Mononuclear cell (primary cell): ENCODE results near the gene TBKBP1. TPM values are rescaled to one million over a fixed set of nuclear protein-coding genes. Genes with fewer than 3 reads are reported as not detected.

Source experiments
- H3K27me3 ChIP-seq: 2 replicates; pipeline ENCODE4 v1.6.0; 2011; ENCODE audit warnings: low read length, control low read depth; ENCODE audit not compliant: insufficient read depth
- H3K4me1 ChIP-seq: 2 replicates; pipeline ENCODE4 v1.5.1; 2011; ENCODE audit warnings: mild to moderate bottlenecking, low read length, control low read depth; ENCODE audit not compliant: insufficient read depth
- H3K4me3 ChIP-seq: 2 replicates; pipeline ENCODE4 v1.5.1; 2011; ENCODE audit warnings: mild to moderate bottlenecking, low read length, moderate library complexity
- H3K9me3 ChIP-seq: 2 replicates; pipeline ENCODE4 v1.5.1; 2011; ENCODE audit warnings: low read depth, mild to moderate bottlenecking, control low read depth, low read length
- total RNA-seq: library from RNA; depleted of rRNA; stranded (reverse); fragments of >200 nt; gene quantifications from one replicate; pipeline ENCODE4 v1.2.3, GENCODE V29; 2012

The TBKBP1 gene, protein sequence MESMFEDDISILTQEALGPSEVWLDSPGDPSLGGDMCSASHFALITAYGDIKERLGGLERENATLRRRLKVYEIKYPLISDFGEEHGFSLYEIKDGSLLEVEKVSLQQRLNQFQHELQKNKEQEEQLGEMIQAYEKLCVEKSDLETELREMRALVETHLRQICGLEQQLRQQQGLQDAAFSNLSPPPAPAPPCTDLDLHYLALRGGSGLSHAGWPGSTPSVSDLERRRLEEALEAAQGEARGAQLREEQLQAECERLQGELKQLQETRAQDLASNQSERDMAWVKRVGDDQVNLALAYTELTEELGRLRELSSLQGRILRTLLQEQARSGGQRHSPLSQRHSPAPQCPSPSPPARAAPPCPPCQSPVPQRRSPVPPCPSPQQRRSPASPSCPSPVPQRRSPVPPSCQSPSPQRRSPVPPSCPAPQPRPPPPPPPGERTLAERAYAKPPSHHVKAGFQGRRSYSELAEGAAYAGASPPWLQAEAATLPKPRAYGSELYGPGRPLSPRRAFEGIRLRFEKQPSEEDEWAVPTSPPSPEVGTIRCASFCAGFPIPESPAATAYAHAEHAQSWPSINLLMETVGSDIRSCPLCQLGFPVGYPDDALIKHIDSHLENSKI
- total RNA-seq: 4.7 TPM

DNA sequence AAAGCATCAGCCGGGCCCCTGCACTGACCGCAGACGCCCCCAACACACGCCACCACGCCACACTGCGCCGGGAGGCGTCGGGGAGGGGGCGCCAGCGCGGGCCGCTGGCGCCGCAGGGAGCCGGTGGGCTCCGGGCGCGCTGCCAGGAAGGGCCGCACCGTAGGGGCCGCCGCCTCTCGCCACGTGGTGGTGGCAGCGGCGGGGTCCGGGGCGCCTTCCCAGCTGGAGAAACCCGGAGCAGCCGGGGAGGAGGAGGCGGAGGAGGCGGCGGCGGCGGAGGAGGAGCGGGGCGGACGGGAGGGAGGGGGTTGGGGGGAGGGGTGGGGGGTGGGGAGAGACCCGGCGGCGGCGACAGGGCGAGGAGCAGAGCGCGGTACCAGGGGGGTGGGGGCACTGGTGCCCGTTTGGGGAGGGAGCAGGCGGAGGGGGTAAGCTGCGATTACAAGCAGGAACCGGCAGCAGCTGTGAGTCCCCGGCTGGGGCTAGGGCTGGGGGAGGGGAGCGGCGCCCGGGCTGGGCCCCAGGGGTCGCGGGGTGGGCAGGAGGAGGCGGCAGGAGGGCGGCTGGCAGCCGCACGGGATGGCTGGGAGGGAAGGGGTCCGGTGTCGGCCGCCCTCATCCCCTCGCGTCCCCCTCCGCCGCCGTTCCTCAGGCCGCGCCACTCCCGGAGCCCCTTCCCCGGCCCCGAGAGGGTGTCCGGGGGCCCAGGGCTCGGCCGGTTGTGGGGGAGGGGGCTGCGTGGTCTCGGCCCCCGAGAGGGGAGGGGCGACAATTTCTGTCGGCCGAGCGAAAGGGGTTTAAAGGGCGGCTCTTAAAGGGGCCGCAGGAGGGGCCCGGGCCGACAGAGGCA is at the start of gene TBKBP1:
Gene TBKBP1 (plus strand): TSS at position 431 of the 850 bp plus-strand sequence. CDS start 1,952 bp downstream, outside the sequence.
- Histone ChIP-seq H3K4me3 (peak within 1 kb of the TSS; percentile 45), H3K27me3 (peaks cover 5% of the 10 kb centered on the region), H3K9me3 (no peaks in the 10 kb centered on the region), H3K4me1 (peaks cover 41% of the 10 kb centered on the region)

DNA sequence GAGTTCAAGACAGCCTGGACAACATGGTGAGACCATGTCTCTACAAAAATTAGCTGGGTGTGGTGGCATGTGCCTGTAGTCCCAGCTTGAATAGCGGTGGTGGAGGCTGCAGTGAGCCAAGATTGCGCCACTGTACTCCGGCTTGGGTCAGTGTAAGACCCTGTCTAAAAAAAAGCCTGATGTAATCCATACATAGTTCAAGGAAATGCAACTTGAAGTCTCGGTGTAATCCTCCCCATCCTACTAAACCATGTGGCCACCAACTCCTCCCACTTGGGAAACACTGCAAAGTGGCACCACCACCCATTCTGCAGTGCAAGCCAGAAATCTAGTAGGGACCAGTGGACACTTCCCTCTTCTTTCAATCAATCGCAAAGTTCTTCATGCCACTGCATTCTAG is 49.6 kb upstream of the TBKBP1 start:
- Histone ChIP-seq H3K4me3 (no peak overlapping the region), H3K27me3 (no peaks in the 10 kb centered on the region), H3K4me1 (peaks cover 56% of the 10 kb centered on the region), H3K9me3 (no peaks in the 10 kb centered on the region)

DNA sequence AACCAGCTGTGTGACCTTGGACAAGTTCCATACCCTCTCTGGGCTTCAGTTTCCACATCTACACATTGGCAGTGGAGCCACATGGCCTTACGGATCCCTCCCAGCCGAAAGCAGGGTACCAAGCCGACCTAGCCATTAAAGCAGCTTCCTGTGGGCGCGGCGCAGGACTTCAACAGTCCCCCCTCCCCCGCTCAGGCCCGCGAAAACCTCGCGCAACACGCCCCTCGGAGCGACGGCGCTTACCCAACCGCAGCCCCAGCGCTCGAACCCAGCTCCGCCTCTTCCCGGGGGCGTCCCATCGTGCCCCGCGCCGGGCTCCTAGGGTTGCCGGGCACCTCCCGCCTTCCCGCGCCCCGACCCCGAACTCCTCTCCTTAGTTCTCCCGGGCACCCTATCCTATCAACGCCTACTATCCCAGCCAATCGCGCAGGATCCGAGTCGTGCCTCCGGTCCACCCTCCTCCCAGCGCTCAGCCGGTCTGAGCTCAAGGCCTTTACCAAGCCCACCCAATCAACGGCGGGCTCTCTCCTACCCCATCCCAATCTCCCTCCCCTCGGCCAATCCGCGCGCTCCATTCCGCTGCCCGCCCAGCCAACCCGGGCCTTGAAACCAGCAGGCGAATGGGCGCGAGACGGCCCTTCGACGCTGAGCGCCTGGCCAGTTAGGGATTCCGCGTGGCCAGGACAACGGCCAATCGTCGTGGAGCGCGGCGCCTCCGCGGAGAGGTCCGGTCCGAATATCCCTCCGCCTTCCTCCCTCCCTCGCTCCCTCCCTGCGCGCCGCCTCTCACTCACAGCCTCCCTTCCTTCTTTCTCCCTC is 44.6 kb upstream of the TBKBP1 start, which contains the start of gene KPNB1:
Gene KPNB1 (plus strand): TSS at position 767 of the 819 bp plus-strand sequence. CDS start 326 bp downstream, outside the sequence.
- H3K4me3 ChIP-seq: peak within 1 kb of the TSS; percentile 72
- no peaks in the 10 kb centered on the region for H3K9me3 ChIP-seq
- H3K4me1 ChIP-seq: peaks cover 82% of the 10 kb centered on the region
- no peaks in the 10 kb centered on the region for H3K27me3 ChIP-seq

DNA sequence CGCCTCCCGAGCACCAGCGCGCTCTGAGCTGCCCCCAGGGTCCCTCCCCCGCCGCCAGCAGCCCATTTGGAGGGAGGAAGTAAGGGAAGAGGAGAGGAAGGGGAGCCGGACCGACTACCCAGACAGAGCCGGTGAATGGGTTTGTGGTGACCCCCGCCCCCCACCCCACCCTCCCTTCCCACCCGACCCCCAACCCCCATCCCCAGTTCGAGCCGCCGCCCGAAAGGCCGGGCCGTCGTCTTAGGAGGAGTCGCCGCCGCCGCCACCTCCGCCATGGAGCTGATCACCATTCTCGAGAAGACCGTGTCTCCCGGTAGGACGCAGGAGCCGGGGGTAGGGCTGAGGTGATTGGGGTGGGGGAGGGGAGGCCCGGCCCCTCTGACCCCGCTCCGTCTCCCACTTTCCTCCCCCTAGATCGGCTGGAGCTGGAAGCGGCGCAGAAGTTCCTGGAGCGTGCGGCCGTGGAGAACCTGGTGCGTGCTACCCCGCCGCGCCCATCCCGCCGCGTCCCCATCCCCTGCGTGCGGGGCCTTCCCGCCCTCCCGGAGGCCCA is 43.9 kb upstream of the TBKBP1 start:
- H3K9me3 ChIP-seq: no peaks in the 10 kb centered on the region
- no peaks in the 10 kb centered on the region for H3K27me3 ChIP-seq
- peak overlapping the region; percentile 72 for H3K4me3 ChIP-seq
- peaks cover 81% of the 10 kb centered on the region for H3K4me1 ChIP-seq

DNA sequence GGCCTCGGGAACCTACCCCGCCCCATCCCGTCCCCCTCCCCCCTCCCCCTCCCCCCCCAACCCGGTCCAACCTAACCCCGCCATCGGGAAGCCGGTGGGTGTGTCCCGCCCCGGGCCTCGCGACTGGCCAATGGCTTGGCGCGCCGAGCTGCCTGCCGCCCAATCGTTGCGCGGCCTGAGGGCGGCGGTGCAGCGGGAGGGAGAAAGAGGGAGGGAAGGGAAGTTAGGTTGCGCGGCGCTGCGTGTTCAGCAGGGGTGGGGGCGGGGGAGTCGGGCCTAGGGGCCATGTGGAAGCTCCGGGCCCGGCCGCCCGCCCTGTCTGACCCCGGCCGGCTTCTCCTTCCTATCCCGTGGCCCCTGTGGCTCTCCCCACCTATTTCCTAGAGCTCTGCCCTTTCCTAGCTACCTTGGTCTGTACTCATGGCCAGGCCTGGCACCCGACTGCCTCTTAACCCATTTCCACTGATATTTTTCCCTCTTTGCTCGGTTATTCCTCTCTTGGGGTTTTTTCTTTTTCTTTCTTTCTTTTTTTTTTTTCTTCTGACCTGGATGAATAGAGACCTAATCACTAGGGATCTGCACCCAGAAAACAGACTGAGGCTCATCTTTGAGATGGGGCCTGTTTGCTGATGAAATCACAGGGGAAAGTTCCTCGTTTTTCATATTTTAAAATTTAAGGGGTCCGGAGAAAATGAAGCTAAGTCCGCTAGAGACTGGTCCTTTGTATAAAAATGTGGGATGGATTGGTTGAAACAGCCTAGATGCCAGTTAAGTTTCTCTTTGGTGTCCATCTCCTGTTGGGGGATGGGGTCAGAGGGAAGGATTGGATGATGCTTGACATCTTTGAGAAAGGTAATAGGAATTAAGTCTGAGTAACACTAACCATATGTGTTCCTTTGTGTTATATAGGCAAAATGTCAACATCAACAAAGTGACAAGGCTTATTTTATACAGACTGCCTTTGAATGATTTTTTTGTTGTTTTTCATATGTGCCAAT is 43.1 kb upstream of the TBKBP1 start:
- Histone ChIP-seq H3K4me3 (peak overlapping the region; percentile 72), H3K9me3 (no peaks in the 10 kb centered on the region), H3K27me3 (no peaks in the 10 kb centered on the region), H3K4me1 (peaks cover 80% of the 10 kb centered on the region)

DNA sequence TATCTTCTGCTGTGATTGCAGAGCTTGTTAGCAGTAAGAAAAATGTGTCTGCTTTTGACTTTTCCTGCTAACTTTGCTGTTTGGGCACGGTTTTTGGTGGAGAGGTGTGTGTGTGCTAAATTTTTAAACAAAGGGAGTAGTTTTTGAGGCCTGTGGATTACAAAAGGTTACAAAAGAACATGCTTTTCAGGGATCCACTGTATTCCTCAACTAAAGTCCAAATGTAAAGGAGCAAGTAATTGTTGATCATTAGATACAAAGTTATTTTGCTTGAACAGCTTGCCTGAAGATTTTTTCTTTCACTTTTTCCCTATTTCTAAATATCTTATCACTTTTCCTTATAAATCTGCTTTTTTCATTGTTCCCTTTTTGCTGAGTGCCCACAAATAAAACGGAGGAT is 42.3 kb upstream of the TBKBP1 start:
- Histone ChIP-seq H3K4me3 (no peak overlapping the region), H3K4me1 (peaks cover 78% of the 10 kb centered on the region), H3K9me3 (no peaks in the 10 kb centered on the region), H3K27me3 (no peaks in the 10 kb centered on the region)

DNA sequence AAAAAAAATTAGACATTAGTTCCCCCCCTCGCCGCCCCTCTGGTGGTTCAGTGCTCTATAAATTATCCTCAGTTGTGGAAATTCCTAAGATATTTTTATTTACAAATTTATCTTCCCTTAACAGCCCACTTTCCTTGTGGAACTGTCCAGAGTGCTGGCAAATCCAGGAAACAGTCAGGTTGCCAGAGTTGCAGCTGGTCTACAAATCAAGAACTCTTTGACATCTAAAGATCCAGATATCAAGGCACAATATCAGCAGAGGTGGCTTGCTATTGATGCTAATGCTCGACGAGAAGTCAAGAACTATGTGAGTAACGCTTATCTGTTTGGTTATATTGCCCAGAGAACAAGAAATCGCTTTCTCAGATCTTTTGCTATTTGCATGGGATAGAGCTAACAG is 41.4 kb upstream of the TBKBP1 start:
- Histone ChIP-seq H3K4me3 (no peak overlapping the region), H3K27me3 (no peaks in the 10 kb centered on the region), H3K9me3 (no peaks in the 10 kb centered on the region), H3K4me1 (peaks cover 69% of the 10 kb centered on the region)

DNA sequence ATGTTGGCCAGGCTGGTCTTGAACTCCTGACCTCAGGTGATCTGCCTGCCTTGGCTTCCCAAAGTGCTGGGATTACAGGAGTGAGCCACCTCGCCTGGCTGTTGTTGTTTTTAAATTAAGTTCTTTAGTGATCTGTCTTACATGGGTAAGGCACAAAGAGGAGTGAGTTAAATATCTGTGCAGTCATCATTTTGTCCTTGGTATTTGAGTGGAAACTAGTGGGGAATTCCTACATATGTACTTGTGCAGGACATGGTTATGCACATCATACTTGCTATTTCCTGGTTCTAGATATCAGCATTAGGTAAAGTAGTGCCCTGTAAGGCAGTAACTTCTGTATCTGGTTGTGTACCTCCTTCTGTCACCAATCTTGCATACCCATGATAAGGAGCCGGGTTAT is 40.5 kb upstream of the TBKBP1 start:
- Histone ChIP-seq H3K27me3 (no peaks in the 10 kb centered on the region), H3K4me1 (peaks cover 67% of the 10 kb centered on the region), H3K9me3 (no peaks in the 10 kb centered on the region), H3K4me3 (no peak overlapping the region)

DNA sequence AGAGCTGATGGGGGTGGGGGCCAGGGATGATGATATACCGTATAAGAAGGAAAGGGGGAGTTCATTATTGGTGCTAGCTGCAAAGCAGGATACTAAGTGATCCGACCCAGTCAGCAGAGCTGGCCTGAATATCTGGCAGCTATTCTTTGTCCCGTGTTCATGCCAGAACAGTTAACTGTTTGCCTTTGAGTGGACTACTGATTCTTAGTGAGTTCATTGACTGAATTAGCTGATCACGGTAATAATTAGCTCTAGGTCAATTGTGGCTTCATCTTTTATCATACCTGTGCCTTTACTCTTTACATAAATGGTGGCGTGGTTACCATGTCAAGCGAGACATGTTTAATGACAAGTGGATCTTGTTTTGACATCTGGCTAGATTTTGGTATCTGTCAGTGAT is 39.0 kb upstream of the TBKBP1 start:
- H3K9me3 ChIP-seq: no peaks in the 10 kb centered on the region
- peaks cover 73% of the 10 kb centered on the region for H3K4me1 ChIP-seq
- H3K27me3 ChIP-seq: no peaks in the 10 kb centered on the region
- H3K4me3 ChIP-seq: no peak overlapping the region

DNA sequence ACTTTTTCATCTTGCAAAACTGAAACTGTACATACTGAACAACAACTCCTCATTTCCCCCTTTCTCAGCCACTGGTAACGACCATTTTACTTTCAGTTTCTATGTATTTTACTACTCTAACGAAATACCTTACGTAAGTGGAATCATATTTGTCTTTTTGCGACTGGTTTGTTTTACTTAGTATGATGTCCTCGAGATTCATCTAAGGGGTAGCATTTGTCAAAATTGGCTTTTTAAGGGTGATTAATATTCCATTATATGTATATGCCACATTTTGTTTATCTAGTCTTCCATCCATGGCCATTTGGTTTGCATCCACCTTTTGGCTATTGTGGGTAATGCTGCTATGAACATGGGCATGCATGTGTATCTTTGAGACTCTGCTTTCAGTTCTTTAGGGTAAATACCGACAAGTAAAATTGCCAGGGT is 33.9 kb upstream of the TBKBP1 start:
- Histone ChIP-seq H3K9me3 (no peaks in the 10 kb centered on the region), H3K27me3 (no peaks in the 10 kb centered on the region), H3K4me1 (peaks cover 58% of the 10 kb centered on the region), H3K4me3 (peak overlapping the region; percentile 16)

DNA sequence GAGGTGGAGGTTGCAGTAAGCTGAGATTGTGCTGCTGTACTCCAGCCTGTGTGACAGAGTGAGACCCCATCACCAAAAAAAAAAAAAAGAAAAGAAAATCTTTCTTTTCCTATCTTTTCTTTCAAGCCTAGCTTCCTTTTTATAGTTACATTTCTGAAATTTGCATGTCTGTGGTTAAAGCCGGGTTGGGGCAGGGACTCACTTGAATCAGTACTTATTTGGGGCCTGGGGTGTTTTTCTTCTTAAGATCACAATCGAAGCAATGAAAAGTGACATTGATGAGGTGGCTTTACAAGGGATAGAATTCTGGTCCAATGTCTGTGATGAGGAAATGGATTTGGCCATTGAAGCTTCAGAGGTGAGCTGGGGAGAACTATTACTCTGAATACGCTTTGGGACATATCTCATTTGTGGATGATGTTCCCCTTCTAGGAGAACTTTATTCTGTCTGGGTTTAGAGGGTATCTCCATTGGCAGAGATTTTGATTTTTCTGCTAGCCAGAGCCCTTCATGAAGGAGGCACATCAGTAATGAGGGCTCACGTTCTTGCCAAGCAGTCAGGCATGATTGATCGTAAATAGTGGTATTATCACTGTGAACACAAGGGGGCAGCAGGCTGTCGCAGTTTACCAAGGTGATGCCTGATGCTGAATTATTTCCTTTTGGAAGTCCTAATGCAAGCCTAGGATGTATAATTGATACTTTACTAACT is 29.9 kb upstream of the TBKBP1 start:
- Histone ChIP-seq H3K9me3 (no peaks in the 10 kb centered on the region), H3K27me3 (no peaks in the 10 kb centered on the region), H3K4me3 (no peak overlapping the region), H3K4me1 (peaks cover 54% of the 10 kb centered on the region)

DNA sequence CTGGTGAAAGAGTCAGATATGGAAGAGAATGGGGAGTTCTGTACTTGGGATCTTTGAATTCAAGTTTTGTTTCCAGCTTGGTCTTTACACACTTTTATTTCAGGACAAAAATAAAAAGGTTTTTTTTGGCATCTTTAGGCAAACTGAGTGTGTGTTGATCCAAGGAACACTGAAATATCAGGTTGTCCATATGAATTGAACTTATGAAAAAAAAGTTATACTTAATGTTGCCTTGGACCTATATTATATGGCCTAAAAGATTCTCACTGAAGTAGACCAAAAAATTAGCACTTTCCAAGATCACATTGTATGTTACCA is 29.4 kb upstream of the TBKBP1 start:
- H3K27me3 ChIP-seq: no peaks in the 10 kb centered on the region
- H3K4me1 ChIP-seq: peaks cover 54% of the 10 kb centered on the region
- H3K9me3 ChIP-seq: no peaks in the 10 kb centered on the region
- no peak overlapping the region for H3K4me3 ChIP-seq

DNA sequence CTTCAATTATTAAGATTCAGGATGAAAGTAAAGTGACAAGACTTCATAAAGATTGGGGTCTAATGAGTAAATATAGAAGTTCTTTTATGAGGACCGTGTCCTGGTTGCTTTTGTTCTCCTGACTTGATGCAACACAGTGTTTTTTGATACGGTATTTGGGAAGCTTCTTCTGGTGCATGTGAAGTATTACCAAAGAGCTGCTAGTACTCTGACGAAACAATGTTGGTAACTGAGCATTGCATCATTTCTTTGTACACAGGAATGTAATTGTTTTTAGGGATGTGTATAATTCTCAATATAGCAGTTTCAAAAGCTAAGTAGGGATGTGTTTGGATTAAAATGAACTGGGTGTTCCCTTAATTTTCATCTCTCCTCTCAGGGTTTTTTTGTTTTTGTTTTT is 28.3 kb upstream of the TBKBP1 start:
- Histone ChIP-seq H3K4me1 (peaks cover 58% of the 10 kb centered on the region), H3K4me3 (no peak overlapping the region), H3K9me3 (no peaks in the 10 kb centered on the region)

More for the DNA sequence above, 28.3 kb upstream of the TBKBP1 start:
- H3K27me3 ChIP-seq: no peaks in the 10 kb centered on the region
